NCI-H1694 treated with DMSO at 0.1 percent for 48 hours (cell line): ENCODE measurements around the gene DPP7.

ENCODE experiments used
- DNase-seq: peaks from one replicate; lab custom pipeline; 2025; lab: John Stamatoyannopoulos, UW

Gene DPP7

GRCh38 chr9:137114613-137115393, at the start of gene DPP7:
Gene DPP7 (minus strand): TSS chr9:137114733. CDS start chr9:137114713, 20 bp downstream.
- DNase-seq, result peak; percentile 7

GRCh38 chr9:137163805-137164204, 49.3 kb upstream of the DPP7 start:
- no peak for DNase-seq

GRCh38 chr9:137163365-137163715, 48.8 kb upstream of the DPP7 start:
- no peak for DNase-seq

- no peak for DNase-seq
These were observed 48.2 kb upstream of the DPP7 start for GRCh38 chr9:137162505-137163364.

GRCh38 chr9:137161558-137162486, 47.3 kb upstream of the DPP7 start:
- DNase-seq, result no peak

- DNase-seq, result no peak
These were observed 46.4 kb upstream of the DPP7 start for GRCh38 chr9:137160716-137161557.

GRCh38 chr9:137160054-137160425, 45.5 kb upstream of the DPP7 start:
- no peak for DNase-seq

GRCh38 chr9:137159105-137160053, 44.8 kb upstream of the DPP7 start:
- DNase-seq, result no peak

GRCh38 chr9:137158625-137159024, 44.1 kb upstream of the DPP7 start:
- DNase-seq, result no peak

GRCh38 chr9:137157618-137158415, 43.3 kb upstream of the DPP7 start:
- no peak for DNase-seq

- DNase-seq, result no peak
These were observed 42.2 kb upstream of the DPP7 start for GRCh38 chr9:137156567-137157375.

GRCh38 chr9:137152844-137153405, 38.4 kb upstream of the DPP7 start:
- no peak for DNase-seq

- no peak for DNase-seq
These were observed 36.3 kb upstream of the DPP7 start for GRCh38 chr9:137150617-137151457.

- no peak for DNase-seq
These were observed 35.5 kb upstream of the DPP7 start for GRCh38 chr9:137149942-137150616.

- DNase-seq, result no peak
These were observed 34.8 kb upstream of the DPP7 start for GRCh38 chr9:137149363-137149762.

- no peak for DNase-seq
These were observed 34.1 kb upstream of the DPP7 start for GRCh38 chr9:137148661-137149060.

GRCh38 chr9:137148242-137148641, 33.7 kb upstream of the DPP7 start:
- no peak for DNase-seq
